GM18861 (cell line): Measurements from ENCODE around the gene KIAA0232.
"Not testable (repeated sequence)": the region's sequence is repeated elsewhere in the genome, so short reads cannot be mapped to it uniquely, and the experiment has no call there.

ENCODE experiments used
- ATAC-seq: cut with Tn5 transposase; IDR thresholded peaks from one replicate; pipeline ENCODE4 v1.9.1; 2021; ENCODE audit not compliant: unreplicated experiment

The KIAA0232 gene

GRCh38 chr4:6880691-6881090, 98.2 kb downstream of the KIAA0232 start:
- ATAC-seq = no peak

- ATAC-seq = no peak
Measured at GRCh38 chr4:6881908-6882307, 99.4 kb downstream of the KIAA0232 start.

- no peak for ATAC-seq
Measured at GRCh38 chr4:6884341-6884870, 101.9 kb downstream of the KIAA0232 start.

GRCh38 chr4:6885953-6886557, 103.5 kb downstream of the KIAA0232 start:
- peak; percentile 83 for ATAC-seq

GRCh38 chr4:6886886-6887285, 104.4 kb downstream of the KIAA0232 start:
- ATAC-seq = no peak

- no peak for ATAC-seq
Measured at GRCh38 chr4:6887591-6888371, 105.3 kb downstream of the KIAA0232 start.

- ATAC-seq = no peak
Measured at GRCh38 chr4:6888506-6889071, 106.1 kb downstream of the KIAA0232 start.

- ATAC-seq = no peak
Measured at GRCh38 chr4:6889101-6889735, 106.7 kb downstream of the KIAA0232 start.

GRCh38 chr4:6889736-6890324, 107.3 kb downstream of the KIAA0232 start:
- no peak for ATAC-seq

GRCh38 chr4:6890358-6890757, 107.8 kb downstream of the KIAA0232 start:
- no peak for ATAC-seq

- not testable (repeated sequence) for ATAC-seq
Measured at GRCh38 chr4:6890971-6891370, 108.4 kb downstream of the KIAA0232 start.

- ATAC-seq = no peak
Measured at GRCh38 chr4:6891436-6892170, 109.1 kb downstream of the KIAA0232 start.

GRCh38 chr4:6892190-6892908, 109.8 kb downstream of the KIAA0232 start:
- ATAC-seq = no peak

- no peak for ATAC-seq
Measured at GRCh38 chr4:6892909-6893202, 110.3 kb downstream of the KIAA0232 start.

- ATAC-seq = no peak
Measured at GRCh38 chr4:6893449-6894085, 111.0 kb downstream of the KIAA0232 start.

- no peak for ATAC-seq
Measured at GRCh38 chr4:6894086-6894478, 111.6 kb downstream of the KIAA0232 start.

- no peak for ATAC-seq
Measured at GRCh38 chr4:6894528-6895498, 112.3 kb downstream of the KIAA0232 start.

- ATAC-seq = no peak
Measured at GRCh38 chr4:6896035-6896434, 113.5 kb downstream of the KIAA0232 start.
